Stimulated activated CD4-positive, alpha-beta T cell treated with anti-CD3 and anti-CD28 coated beads, Interleukin-2, amount 100 ng/mL, for 48 hours (primary cell): Measurements from ENCODE around the gene MED1.
"Not testable (repeated sequence)": the region's sequence is repeated elsewhere in the genome, so short reads cannot be mapped to it uniquely, and the experiment has no call there.

ENCODE experiments used
- DNase-seq, 2 donors: peaks; one replicate each; pipeline ENCODE4 v3.0.0-alpha.2; 2020

Gene MED1

DNA sequence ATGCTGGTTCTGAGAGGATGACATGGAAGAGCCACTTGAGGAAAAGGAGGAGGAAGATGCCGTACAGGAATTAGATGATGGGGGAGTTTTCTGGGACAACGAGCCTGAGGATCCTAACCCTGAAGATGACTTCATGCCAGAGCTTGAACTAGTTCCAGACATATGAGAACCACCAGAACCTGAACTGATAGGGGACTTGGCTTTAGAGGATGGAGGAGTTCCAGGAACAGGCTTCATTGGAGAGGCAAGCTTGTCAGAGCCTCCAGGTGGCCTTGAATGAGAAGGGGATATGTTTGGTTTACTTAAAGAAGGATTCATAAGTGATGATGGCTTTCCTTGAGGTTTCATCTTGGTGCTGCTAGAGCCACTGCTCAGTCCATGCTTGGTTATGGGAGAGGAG lies 42.7 kb downstream of the MED1 start:
- no peak for DNase-seq

GRCh38 chr17:39406951-39407350 lies 44.1 kb downstream of the MED1 start:
- DNase-seq = no peak

DNA sequence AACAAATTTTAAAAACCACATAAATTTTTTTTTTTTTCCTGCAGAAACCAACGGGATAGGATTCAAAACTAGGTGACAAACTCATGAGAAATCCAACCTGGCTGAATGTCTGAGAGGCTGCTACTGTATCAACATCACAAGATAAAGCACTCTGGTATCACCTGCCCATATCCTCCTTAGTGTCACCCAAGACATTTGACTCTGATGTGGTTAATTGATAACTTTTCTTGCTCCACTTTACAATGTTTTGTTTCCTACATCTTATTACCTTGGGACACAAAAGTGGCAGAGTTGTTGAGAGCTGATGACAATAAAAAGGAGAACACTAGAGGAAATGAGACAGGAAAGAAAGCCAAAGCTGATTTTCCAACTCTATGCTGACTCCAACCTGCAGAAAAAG lies 45.6 kb downstream of the MED1 start:
- DNase-seq = no peak

- peak; percentile 10 to 17 for DNase-seq
Measured at GRCh38 chr17:39404542-39405378, 46.3 kb downstream of the MED1 start.

GRCh38 chr17:39402890-39403605 lies 48.0 kb downstream of the MED1 start:
- no peak for DNase-seq

GRCh38 chr17:39402244-39402889 lies 48.7 kb downstream of the MED1 start:
- peak; percentile 83 to 85 for DNase-seq

- DNase-seq = peak; percentile 89 to 93
Measured at GRCh38 chr17:39401412-39402243, 49.4 kb downstream of the MED1 start, which contains the start of gene FBXL20. Gene FBXL20, minus strand, starts transcription at chr17:39401626. Its CDS starts 224 bp downstream, at chr17:39401402.

DNA sequence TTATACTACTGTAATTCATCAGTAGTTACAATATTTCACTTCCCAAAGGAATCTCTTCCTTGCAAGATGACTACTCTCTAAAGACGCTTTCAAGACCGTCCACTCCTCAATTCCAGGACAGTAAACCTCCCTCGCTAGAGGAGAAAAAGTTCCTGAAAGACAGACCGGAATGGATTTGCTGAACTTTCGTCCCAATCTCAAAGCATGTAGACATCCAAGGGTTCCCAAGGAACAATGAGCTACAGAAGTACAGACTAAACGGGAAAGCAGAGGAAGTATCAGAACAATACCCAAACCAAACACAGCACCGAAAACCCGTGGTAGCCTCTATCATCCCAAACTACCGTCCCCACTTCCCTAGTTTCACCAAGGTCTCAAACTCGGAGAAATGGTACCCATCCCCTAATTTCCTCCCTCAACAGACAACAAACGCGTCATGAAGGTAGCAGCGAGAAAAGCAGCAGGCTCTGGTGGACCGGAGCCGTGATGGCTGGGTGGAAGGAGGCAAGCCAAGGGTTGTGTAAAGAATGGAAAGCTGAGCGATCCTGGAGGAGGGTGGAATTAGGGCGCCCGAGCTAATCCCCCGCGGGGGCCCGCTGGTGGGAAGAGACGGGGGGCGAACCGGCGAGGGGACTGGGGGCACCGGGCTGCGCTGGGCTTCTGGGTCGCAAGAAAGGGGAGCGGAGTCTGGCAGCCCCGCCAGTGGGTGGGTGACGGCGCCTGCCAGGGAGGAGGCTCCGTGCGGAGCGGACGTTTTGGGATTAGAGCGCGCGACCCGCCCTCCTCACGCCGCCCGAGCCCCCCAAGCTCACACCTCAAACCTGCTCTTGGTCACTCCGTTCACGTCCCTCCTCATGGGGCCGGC lies 50.3 kb downstream of the MED1 start:
- DNase-seq = peak in 1 of 2 donors; percentile 7

GRCh38 chr17:39399791-39400190 lies 51.3 kb downstream of the MED1 start:
- no peak for DNase-seq

GRCh38 chr17:39393736-39394135 lies 57.3 kb downstream of the MED1 start:
- no peak for DNase-seq

- no peak for DNase-seq
Measured at GRCh38 chr17:39391448-39391847, 59.6 kb downstream of the MED1 start.

DNA sequence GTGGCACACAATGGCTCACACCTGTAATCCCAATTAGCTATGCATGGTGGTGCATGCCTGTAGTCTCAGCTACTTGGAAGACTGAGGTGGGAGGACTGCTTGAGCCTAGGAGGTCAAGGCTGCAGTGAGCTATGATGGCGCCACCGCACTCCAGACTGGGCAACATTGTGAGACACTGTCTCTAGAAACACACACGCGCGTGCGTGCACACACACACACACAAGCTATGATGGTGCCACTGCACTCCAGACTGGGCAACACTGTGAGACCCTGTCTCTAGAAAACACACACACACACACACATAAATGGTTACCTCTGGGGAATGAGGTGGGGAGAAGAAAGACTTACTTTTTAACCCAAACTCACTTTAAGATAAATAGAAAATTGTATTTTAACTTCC lies 66.0 kb downstream of the MED1 start:
- DNase-seq = no peak

DNA sequence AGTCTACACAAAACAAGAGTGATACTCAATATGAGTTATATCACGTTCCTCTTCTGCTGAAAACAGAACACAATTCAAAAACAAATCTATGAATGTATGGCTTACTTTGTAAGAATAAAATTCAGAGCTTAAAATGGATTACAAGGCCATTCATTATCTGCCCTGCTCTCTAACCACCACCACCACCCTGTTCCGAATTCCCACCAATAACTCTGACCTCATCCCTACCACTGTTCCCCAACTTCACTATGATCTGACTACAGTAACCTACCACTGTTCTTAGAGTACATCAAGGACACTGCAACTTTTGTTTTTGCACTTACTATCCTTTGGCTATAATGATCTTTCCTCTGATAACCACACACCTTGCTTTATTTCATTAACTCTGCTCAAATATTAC lies 70.9 kb downstream of the MED1 start:
- no peak for DNase-seq

- no peak for DNase-seq
Measured at GRCh38 chr17:39376434-39376833, 74.6 kb downstream of the MED1 start.

DNA sequence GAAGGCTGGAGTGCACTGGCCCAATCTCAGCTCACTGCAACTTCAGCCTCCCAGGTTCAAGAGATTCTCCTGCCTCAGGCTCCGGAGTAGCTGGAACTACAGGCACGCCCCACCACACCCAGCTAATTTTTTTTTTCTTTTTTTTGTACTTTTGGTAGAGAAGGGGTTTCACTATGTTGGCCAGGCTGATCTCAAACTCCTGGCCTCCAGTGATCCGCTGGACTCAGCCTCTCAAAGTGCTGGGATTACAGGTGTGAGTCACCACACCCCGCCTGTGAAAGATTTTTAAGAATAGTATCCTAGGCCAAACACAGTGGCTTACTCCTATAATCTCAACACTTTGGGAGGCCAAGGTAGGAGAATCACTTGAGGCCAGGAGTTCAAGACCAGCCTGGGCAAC lies 83.3 kb downstream of the MED1 start:
- not testable (repeated sequence) for DNase-seq

DNA sequence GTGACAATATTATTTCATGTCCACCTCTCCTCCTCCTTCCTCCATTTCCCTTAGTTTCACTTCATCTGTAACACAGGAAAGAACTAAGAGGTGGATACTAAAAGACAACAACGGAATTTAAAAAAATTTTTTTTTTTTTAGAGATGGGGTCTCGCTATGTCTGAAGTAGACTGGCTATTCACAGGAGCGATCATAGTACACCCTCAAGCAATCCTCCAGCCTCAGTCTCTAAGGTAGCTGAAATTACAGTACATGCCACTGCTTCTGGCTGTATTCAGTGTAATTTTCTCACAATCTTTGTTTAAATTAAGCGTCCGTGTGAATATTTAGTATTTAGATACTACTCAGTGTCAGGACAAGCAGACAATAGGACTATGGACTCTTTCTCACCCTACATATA lies 85.2 kb downstream of the MED1 start:
- DNase-seq = no peak

DNA sequence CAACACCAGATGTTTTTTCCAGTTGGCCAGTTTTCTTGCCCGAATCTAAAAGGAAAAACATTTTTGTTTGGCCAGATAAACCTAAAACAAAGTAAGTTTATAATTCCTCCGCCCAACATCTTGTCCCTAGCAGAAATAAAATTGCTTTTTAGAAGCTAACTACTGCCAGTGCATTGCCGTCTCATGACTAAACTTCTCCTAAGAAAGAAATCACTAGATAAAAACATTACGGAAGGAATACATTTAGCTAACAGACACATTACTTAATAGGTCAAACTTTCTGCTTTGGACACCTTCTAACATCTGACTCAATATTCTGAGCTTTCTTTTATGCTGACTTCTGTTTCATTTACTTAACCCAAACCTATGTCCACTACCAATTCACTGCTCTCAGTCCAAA lies 85.8 kb downstream of the MED1 start:
- no peak for DNase-seq

GRCh38 chr17:39364236-39365025 lies 86.6 kb downstream of the MED1 start:
- DNase-seq = no peak

GRCh38 chr17:39361064-39361463 lies 90.0 kb downstream of the MED1 start:
- no peak for DNase-seq

DNA sequence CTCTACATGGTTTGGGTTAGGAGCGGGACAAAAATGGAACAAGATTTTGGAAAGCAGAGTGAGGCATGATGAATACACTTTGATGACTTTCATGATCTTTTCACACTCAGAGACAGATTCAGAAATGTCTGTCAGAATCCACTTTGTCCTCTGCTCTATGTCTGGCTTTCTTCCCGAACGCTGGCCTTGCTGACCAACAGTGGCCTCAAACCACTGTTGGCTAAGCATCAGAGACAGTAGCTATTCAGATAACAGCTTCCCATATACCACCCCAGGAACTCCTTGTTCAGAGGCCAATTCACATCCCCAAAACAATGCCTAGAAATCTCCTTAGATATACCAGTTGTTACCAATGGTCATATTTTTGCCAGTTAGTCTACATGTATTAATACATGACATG lies 90.5 kb downstream of the MED1 start:
- DNase-seq = no peak

DNA sequence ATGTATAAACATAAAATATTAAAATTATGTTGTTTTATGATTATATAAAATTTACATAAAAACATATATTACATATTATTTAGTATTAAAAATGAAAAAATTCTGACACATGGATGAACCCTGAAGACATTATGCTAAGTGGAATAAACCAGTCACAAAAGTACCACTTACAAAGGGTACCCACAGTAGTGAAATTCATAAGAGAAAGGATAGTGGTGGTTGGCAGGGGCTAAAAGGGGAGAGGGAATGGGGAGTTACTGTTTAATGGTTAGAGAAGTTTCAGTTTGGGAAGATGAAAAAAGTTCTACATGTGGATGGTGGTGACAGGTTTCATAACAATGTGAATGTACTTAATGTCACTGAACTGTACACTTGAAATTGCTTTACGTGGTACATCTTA lies 91.1 kb downstream of the MED1 start:
- DNase-seq = no peak
